ENCODE data around the gene RXRA.

RXRA gene

DNA sequence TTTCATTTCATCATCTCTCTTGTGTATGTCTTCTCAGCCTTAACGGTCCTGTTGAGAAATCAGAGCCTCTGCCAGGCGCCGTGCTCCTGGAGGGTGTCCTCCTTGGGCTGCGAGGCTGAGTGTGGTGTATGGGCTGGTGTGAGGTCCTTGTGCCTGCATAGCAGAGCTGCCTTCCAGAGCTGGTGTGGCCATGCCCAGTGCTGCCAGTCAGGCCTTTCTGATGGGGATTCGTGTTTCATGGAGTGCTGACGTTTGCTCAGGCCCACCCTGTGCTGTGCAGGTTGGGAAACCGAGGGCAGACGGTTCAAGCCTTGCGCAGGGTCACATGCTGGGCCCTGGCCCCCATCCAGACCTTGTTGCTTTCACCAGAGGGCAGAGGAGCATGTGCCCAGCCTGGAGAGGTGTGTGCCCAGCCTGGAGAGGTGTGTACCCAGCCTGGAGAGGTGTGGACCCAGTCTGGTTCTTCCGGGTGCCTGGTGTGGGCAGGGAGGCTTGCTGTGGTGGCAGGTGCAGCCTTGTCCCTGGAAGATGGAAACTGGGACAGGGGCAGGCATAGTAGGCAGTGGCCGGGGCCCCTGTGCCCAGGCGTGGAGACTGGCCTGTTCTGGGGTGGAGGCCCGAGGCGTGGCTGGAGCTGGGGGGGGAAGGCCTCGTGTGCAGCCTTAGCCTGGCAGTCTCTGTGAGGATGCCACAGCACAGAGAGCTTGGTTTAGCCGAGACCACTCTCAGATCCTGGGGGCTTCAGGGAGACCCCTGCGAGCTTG, 84.0 kb downstream of the RXRA start:
- Histone ChIP-seq H3K27ac (ENCODE audit: low read depth, low read length) (no peak overlapping the region), H3K4me1 (ENCODE audit: insufficient read depth, low read length) (peaks cover 5% of the 10 kb centered on the region; the same call in 1 of the 2 replicates), H3K36me3 (ENCODE audit: insufficient read depth, low read length) (no peaks in the 10 kb centered on the region), H3K9me3 (ENCODE audit: insufficient read depth, low read depth, low read length) (no peaks in the 10 kb centered on the region), H3K4me3 (ENCODE audit: low read length) (no peak overlapping the region), H3K27me3 (ENCODE audit: insufficient read depth, low read length) (no peaks in the 10 kb centered on the region), H3K9ac (ENCODE audit: low read depth, low read length) (no peak overlapping the region)
- 89% methylated on average over 17 of the region's 17 CpGs for WGBS

DNA sequence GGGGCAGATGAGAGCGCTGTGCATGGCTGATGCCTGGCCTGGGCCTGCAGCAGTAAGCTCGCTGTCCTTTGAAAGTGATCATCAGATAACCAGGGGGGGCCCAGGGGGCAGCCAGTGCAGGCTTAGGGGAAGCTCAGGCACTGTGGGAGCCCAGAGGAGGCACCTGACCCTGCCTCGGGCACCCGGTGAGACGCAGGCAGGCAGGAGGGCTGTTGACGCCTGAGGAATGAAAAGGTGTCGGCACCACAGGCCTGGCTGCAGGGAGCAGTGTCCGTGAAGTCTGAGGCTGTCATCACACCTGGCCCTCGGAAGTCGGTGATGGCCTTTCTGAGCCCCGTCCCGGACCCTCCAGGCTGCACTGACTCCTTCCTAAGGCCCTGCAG, 84.6 kb downstream of the RXRA start:
- H3K9ac ChIP-seq (ENCODE audit: low read depth, low read length): no peak overlapping the region
- no peak overlapping the region for H3K4me3 ChIP-seq (ENCODE audit: low read length)
- H3K36me3 ChIP-seq (ENCODE audit: insufficient read depth, low read length): no peaks in the 10 kb centered on the region
- WGBS: 92% methylated on average over 12 of the region's 12 CpGs
- H3K27me3 ChIP-seq (ENCODE audit: insufficient read depth, low read length): no peaks in the 10 kb centered on the region
- H3K9me3 ChIP-seq (ENCODE audit: insufficient read depth, low read depth, low read length): no peaks in the 10 kb centered on the region
- H3K4me1 ChIP-seq (ENCODE audit: insufficient read depth, low read length): peaks cover 5% of the 10 kb centered on the region; the same call in 1 of the 2 replicates
- H3K27ac ChIP-seq (ENCODE audit: low read depth, low read length): no peak overlapping the region

DNA sequence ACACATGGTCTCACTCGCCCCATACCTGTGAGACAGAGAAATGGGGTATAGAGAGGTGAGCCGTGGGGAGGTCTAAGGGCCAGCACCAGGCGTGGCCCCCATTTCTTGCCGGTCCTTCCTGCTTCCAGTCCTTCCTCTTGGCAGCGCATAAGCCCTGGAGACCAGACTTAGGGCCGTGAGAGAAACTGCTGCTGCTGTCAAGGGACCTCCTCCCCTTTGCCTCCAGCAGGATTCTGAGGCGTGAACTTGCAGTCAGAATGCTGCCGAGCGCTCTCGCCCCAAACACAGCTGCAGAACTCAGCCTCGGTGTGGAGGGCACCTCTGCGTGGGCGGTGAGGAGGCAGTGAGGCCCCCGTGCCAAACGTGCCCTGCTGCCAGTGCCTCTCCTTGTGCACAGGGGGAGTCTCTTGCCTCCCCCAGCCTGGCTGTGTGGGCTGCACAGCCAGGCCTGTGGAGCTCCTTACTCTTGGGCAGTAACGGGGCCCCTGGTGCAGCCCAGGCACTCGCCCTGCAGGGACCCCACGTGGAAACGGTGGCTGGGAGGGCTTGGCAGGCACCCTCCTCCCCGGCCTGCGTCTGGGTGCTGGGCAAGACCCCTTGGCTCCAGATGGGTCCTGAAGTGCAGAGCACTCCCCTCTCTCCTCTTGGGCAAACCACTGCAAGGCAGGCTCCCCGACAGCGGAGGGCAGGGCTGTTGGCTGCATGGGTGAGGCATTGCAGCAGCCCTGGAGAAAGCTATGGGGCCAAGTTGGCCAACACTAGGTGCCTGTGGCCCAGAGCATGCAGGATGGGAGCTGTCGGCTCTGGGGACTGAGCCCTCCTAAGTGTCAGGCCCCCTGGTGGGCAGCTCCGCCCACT, 85.4 kb downstream of the RXRA start:
- WGBS: 87% methylated on average over 25 of the region's 25 CpGs
- Histone ChIP-seq H3K4me3 (ENCODE audit: low read length) (no peak overlapping the region), H3K36me3 (ENCODE audit: insufficient read depth, low read length) (no peaks in the 10 kb centered on the region), H3K4me1 (ENCODE audit: insufficient read depth, low read length) (peaks cover 5% of the 10 kb centered on the region; the same call in 1 of the 2 replicates), H3K9ac (ENCODE audit: low read depth, low read length) (no peak overlapping the region), H3K9me3 (ENCODE audit: insufficient read depth, low read depth, low read length) (no peaks in the 10 kb centered on the region), H3K27ac (ENCODE audit: low read depth, low read length) (no peak overlapping the region), H3K27me3 (ENCODE audit: insufficient read depth, low read length) (no peaks in the 10 kb centered on the region)

DNA sequence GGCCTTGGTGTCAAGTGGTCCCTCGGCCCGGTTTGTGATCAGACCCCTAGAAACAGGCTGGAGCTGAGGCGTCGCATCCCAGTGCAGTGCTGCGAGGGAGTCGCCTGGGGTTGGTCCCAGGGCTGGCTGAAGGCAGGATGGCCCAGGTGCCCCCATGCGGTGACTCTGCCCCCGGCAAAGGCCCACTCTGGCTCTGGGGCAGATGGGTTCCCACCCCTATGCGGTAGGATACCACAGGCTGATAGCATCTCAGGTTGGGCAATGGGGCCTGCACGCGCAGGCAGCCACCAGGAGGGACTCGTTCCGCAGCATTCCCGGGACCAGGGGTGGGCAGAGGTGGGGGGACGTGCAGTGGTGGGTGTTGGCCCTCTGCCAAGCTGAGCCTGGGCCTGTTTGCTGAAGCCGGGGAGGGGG, 86.0 kb downstream of the RXRA start:
- Histone ChIP-seq H3K4me3 (ENCODE audit: low read length) (no peak overlapping the region), H3K27me3 (ENCODE audit: insufficient read depth, low read length) (no peaks in the 10 kb centered on the region), H3K27ac (ENCODE audit: low read depth, low read length) (no peak overlapping the region), H3K9ac (ENCODE audit: low read depth, low read length) (no peak overlapping the region), H3K9me3 (ENCODE audit: insufficient read depth, low read depth, low read length) (no peaks in the 10 kb centered on the region), H3K36me3 (ENCODE audit: insufficient read depth, low read length) (no peaks in the 10 kb centered on the region), H3K4me1 (ENCODE audit: insufficient read depth, low read length) (no peaks in the 10 kb centered on the region)
- WGBS: 83% methylated on average over 16 of the region's 16 CpGs

DNA sequence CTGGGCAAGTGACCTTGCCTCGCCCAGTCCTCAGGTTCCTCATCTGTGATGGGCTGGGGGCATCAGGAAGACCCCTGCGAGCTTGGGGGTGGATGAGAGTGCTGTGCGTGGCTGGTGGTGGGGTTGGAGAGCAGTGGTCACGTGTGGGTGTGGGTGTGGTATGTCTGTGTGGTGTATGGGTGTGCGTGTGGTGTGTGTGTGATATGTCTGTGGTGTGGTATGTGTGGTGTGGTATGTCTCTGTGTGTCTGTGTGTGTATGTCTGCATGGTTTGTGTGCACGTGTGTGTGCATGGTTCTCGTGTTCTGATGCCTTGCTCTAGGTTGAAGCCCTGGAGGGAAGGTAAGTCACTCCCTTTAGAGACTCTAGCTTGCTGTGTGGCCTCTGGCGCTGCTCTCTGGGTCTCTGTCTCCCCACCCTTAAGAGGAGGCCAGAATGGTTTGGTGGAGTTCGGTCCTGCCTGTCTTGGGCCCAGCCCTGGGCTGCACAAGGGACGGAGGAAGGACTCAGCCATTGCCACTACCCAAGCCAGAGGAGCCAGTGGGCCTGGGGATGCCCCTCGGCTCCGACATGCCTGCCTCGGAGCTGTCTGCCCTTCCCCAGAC, 87.0 kb downstream of the RXRA start:
- Histone ChIP-seq H3K9me3 (ENCODE audit: insufficient read depth, low read depth, low read length) (no peaks in the 10 kb centered on the region), H3K36me3 (ENCODE audit: insufficient read depth, low read length) (no peaks in the 10 kb centered on the region), H3K4me3 (ENCODE audit: low read length) (no peak overlapping the region), H3K4me1 (ENCODE audit: insufficient read depth, low read length) (no peaks in the 10 kb centered on the region), H3K9ac (ENCODE audit: low read depth, low read length) (no peak overlapping the region), H3K27ac (ENCODE audit: low read depth, low read length) (no peak overlapping the region), H3K27me3 (ENCODE audit: insufficient read depth, low read length) (no peaks in the 10 kb centered on the region)
- 92% methylated on average over 13 of the region's 13 CpGs for WGBS

DNA sequence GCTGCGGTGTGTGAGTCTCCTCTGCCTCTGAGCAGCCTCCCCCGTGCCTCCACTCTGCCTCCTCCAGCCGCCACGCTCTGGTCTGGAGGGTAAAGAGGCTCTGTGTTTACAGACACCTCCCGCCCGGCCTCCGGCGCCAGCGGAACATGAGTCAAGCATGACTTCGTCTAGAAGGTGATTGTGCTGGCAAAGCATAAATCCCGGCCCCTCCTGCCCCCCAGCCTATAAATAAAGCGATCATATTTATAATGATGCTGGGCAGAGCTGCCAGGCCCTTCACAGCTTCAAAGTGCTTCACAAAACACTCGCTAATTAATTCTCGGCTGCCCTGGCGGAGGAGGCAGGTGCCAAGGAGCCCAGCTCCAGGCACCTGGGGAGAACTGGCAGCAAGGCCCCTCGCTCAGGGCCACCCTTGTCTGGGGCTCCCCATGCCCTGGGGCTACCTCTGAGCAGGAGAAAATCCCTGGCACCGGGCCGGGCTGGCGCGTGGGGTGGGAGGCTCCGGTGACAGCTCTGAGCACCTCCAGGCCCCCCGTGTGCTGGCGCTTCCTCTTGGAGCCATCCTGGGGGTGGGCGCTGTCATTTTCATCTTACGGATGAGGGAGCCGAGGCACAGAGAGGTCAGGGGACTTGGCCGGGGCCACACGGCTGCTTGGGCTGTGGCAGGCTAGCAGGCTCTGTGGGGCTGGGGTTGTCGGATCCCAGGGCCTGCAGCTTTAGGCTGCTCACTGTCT, 87.8 kb downstream of the RXRA start:
- Histone ChIP-seq H3K9ac (ENCODE audit: low read depth, low read length) (no peak overlapping the region), H3K27ac (ENCODE audit: low read depth, low read length) (no peak overlapping the region), H3K9me3 (ENCODE audit: insufficient read depth, low read depth, low read length) (no peaks in the 10 kb centered on the region), H3K4me1 (ENCODE audit: insufficient read depth, low read length) (no peaks in the 10 kb centered on the region), H3K4me3 (ENCODE audit: low read length) (no peak overlapping the region), H3K27me3 (ENCODE audit: insufficient read depth, low read length) (no peaks in the 10 kb centered on the region), H3K36me3 (ENCODE audit: insufficient read depth, low read length) (no peaks in the 10 kb centered on the region)
- 95% methylated on average over 29 of the region's 29 CpGs for WGBS

DNA sequence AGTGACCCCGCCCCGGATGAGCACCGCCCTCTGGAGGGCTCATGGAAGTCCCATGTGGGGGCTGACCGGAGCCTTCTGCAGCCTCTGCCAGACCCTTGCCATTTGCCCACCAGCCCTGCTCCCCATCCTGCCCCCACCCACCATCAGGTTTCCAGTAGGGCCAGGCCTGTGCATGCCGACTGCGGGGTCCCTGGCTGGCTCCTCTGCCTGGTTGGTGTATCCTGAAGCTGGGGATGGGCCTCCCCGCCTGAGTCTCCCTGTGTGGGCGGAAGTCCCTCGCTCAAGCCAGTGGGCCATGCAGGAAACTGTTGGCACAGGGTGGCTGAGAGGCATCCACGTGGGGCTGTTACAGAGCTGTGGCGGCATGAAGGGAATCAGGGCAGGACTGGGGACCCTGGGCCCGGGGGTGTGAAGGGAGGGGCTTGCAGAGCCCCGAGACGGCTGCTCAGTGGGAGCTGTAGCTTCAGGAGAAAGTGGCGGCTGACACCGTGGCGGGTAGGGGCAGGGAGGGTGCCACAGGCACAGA, 88.7 kb downstream of the RXRA start:
- no peak overlapping the region for H3K9ac ChIP-seq (ENCODE audit: low read depth, low read length)
- no peaks in the 10 kb centered on the region for H3K4me1 ChIP-seq (ENCODE audit: insufficient read depth, low read length)
- H3K27me3 ChIP-seq (ENCODE audit: insufficient read depth, low read length): no peaks in the 10 kb centered on the region
- no peaks in the 10 kb centered on the region for H3K36me3 ChIP-seq (ENCODE audit: insufficient read depth, low read length)
- WGBS: 85% methylated on average over 17 of the region's 17 CpGs
- H3K4me3 ChIP-seq (ENCODE audit: low read length): no peak overlapping the region
- H3K27ac ChIP-seq (ENCODE audit: low read depth, low read length): no peak overlapping the region
- no peaks in the 10 kb centered on the region for H3K9me3 ChIP-seq (ENCODE audit: insufficient read depth, low read depth, low read length)

DNA sequence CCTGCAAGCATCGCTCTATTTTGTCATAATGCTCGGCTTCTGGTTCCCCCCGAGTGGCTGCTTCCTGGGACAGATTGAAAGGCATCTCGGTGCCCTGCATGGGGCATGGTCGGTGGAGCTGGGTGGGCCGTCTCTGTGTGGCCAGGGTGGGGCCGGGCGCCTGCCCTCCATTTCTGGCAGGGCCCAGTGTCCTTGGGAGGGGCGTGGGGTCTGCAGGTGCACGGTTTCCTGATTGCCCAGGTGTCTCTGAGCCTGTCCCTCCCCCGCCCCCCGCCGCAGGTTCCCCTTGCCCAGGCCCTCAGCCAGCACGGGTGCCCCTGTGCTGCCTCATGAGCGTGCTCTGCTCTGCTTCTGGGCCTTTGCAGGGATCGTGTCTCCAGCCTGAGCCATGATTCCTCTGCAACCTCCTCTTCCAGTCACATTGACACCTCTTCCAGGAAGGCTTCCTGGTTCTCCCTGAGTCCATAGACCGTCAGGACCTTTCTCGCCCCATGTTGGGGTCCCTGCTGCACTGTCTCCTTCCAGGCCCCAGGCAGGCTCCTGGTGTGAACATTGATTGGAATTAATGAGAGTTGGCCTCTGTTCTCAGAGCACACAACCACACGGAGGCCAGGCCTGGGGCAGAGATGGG, 90.2 kb downstream of the RXRA start:
- Histone ChIP-seq H3K27me3 (ENCODE audit: insufficient read depth, low read length) (no peaks in the 10 kb centered on the region), H3K9me3 (ENCODE audit: insufficient read depth, low read depth, low read length) (no peaks in the 10 kb centered on the region), H3K9ac (ENCODE audit: low read depth, low read length) (no peak overlapping the region), H3K36me3 (ENCODE audit: insufficient read depth, low read length) (no peaks in the 10 kb centered on the region; the same call in 1 of the 2 replicates), H3K4me1 (ENCODE audit: insufficient read depth, low read length) (no peaks in the 10 kb centered on the region), H3K4me3 (ENCODE audit: low read length) (no peak overlapping the region), H3K27ac (ENCODE audit: low read depth, low read length) (no peak overlapping the region)
- WGBS: 88% methylated on average over 19 of the region's 19 CpGs

DNA sequence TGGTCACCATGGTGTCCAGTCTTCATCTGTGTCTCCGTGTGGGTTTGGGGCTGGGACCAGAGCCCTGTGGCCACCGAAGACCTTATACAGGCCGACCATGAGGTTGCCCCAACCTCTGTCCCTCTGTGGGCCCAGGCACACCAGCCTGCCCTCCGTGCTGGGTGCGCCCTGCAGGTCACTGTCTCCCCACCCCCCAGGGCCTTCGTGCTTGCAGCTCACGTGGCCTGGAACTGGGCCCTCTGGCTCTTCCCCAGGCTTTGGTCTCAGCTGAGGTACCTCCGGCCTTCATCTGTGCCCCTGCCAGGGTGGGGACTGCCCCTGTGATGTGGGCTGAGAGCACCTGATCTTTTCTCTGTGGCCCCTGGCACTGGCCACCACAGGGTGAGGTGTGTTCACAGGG, 92.1 kb downstream of the RXRA start:
- Histone ChIP-seq H3K27me3 (ENCODE audit: insufficient read depth, low read length) (no peaks in the 10 kb centered on the region), H3K27ac (ENCODE audit: low read depth, low read length) (no peak overlapping the region)
- 97% methylated on average over 8 of the region's 8 CpGs for WGBS

DNA sequence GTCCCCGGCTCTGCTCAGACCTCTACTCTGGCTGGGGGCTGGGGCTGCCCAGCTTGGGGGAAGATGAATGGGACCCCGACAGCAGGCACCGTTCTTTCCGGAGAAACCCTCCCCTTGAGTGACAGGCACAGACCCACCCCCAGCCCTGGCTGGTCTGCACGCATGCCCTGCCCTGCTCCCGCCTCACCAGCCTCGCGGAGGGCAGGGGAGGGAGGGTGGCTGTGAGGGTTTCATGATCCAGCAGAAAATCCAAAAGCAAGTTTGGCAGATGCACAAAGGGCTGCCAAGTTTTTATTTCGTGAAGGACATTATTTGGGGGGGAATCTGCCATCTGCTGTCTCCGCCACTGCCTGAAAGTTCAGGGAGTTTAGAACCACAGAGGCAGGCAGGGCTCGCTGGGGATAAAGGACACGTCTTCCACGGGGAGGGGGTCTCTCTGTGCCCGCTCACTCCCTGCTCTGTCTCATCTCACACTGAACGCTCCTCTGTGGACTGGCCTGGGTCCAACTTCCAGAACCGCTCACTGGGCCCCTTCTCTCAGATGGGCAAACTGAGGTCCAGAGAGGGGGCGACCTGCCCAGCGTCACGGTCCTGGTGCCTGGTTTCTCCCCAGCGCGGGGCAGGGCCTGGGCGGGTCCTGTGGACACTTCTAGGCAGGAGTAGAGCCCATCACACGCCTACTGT, 92.9 kb downstream of the RXRA start:
- WGBS: 87% methylated on average over 23 of the region's 23 CpGs

More for the DNA sequence above, 92.1 kb downstream of the RXRA start:
- Histone ChIP-seq H3K9ac (ENCODE audit: low read depth, low read length) (no peak overlapping the region), H3K4me3 (ENCODE audit: low read length) (no peak overlapping the region), H3K4me1 (ENCODE audit: insufficient read depth, low read length) (no peaks in the 10 kb centered on the region), H3K9me3 (ENCODE audit: insufficient read depth, low read depth, low read length) (no peaks in the 10 kb centered on the region), H3K36me3 (ENCODE audit: insufficient read depth, low read length) (peaks cover 7% of the 10 kb centered on the region)

More for the DNA sequence above, 92.9 kb downstream of the RXRA start:
- no peaks in the 10 kb centered on the region for H3K9me3 ChIP-seq (ENCODE audit: insufficient read depth, low read depth, low read length)
- no peak overlapping the region for H3K4me3 ChIP-seq (ENCODE audit: low read length)
- H3K9ac ChIP-seq (ENCODE audit: low read depth, low read length): no peak overlapping the region
- H3K27me3 ChIP-seq (ENCODE audit: insufficient read depth, low read length): no peaks in the 10 kb centered on the region
- peaks cover 7% of the 10 kb centered on the region for H3K36me3 ChIP-seq (ENCODE audit: insufficient read depth, low read length)
- no peak overlapping the region for H3K27ac ChIP-seq (ENCODE audit: low read depth, low read length)
- no peaks in the 10 kb centered on the region for H3K4me1 ChIP-seq (ENCODE audit: insufficient read depth, low read length)

Data from HUES64 (cell line).